Fibroblast of skin of scalp (primary cell): Measurements from ENCODE around the gene LMBR1L.
"Not testable (repeated sequence)": the region's sequence is repeated elsewhere in the genome, so short reads cannot be mapped to it uniquely, and the experiment has no call there.

Experiments
- DNase-seq: peaks from one replicate; pipeline ENCODE4 v3.0.0-alpha.2; 2013

The LMBR1L gene

GRCh38 chr12:49084438-49084837 lies 26.2 kb downstream of the LMBR1L start:
- no peak for DNase-seq

DNA sequence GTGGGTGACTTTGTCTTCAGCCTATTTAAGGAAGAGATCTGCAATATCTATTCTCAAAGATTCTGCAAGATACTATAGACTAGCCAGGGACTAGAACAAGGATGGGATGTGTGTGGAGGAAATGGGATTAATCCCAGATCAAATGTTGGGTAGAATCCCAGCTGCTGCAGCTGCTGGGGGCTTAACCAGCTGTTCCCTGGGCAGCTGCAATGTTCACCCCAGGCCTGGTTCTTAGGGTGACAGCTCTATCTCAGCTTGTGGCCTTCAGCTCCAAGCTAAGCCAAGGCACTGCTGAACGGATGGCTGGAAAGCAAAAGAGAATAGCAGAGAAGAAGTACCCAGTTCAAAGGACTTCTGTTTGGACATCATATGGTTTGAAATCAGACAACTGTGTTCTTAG lies 30.9 kb downstream of the LMBR1L start:
- no peak for DNase-seq

- no peak for DNase-seq
These were observed 39.7 kb downstream of the LMBR1L start for GRCh38 chr12:49070971-49071370.

DNA sequence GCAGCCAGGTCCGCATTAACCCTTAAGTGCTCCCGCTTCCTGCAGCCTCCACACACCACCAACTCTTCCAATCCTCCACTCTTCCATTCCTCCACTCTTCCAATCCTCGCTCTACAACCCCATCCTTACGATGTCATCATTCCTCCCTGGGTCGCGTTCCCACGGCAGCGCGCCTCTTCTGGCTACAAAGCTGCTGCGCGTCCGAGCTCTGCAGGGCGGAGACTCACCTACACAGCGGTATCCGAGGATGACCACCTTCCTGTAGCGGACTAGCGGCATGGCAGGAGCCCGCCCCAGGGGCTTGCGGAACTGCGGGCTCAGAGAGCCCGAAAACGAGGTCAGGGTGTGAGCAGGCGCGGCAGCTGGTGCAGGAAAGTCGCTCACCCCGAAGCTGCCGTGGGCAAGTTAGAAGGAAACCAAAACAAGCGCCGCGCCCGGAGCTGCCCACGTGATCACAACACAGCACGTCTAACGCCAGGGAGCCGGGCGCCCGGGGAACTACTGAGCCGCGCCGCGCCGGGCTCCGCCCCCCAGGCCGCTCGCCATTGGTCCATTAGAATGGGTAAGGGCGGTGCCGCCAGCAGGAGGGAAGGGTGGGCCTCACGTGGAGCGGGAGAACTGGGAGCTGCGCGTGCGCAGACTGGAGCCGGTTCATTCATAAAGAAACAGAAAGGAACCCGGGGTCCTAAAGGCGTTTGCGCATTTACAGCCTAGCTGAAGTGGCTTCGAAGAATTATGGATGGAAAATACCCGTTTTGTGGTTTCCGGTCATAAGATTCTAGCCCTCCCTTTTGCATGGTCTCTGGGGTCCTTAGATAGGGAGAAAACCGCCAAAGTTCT lies 40.9 kb downstream of the LMBR1L start, which contains the start of gene RHEBL1:
Gene RHEBL1 (minus strand): TSS at position 473 of the 840 bp plus-strand sequence. CDS start 194 bp downstream, at position 279.
- peak; percentile 96 for DNase-seq

GRCh38 chr12:49068879-49069506 lies 41.7 kb downstream of the LMBR1L start:
- no peak for DNase-seq

DNA sequence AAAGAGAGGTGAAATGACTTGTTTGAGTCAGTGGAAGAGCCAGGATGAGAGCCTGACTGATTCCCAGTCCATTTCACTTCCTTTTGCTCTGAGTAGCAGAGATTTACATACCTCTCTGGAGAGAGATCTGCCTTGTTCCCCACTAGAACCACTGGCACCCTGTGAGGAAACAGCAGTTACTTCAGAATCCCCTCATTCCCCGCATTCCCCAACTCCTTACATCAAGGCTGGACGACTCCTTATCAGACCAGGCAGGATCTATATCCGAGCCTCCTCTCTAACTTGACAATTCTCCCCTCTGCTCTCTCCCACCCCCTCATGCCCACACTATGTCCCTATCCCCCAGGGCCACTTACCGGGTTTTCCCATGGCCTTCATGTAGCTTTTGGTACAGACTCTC lies 44.5 kb downstream of the LMBR1L start:
- no peak for DNase-seq

- no peak for DNase-seq
These were observed 45.9 kb downstream of the LMBR1L start for GRCh38 chr12:49064767-49065152.

GRCh38 chr12:49061916-49062315 lies 48.7 kb downstream of the LMBR1L start:
- DNase-seq, result not testable (repeated sequence)

GRCh38 chr12:49061157-49061650 lies 49.4 kb downstream of the LMBR1L start:
- no peak for DNase-seq

DNA sequence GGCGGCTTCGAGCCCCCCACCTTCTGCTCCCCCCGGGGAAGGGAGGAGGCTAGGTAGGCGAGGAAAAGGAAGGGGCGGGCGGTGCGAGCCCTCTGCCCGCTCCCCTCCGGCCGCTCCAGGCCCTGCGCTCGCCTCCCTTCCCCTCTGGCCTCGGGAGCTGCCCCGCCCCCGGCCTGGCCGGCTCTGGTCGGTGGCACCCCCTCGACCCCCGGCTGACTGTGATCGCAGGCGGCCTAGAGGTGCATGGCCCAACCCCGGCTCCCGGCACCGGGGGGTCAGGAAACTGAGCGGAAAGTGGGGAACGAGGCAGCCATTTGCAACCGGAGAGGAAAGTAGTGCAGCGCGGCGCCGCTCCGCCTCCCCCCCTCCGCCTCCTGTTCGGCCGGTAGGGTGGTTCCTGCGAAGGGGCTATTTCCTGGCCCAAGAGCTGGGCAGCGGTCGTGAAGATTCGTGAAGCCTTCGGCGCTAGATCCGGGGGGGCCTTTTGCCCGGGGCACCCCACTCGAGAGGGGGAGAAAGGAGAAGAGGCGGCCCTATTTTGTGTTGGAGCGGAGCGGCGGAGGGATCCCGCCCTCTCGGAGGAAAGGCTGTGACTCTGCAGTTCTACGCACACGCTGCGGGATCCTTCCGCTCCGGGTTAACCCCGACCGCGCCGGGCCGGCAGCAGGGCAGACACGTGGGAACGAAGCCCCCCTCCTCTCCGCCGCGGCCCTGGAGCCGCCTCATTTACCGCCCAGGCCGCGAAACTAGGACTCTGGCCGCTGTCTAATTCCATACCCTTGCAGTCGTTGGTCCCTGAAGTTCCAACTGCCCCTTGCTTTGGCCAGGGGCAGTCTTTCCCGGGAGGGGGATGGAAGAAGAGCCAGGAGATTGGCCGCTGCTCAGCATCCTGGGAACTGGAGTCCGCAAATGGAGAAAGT lies 50.1 kb downstream of the LMBR1L start, which contains the start of gene KMT2D:
Gene KMT2D (minus strand): TSS at position 558 of the 920 bp plus-strand sequence. CDS start 5,470 bp downstream, outside the sequence.
- peak; percentile 97 for DNase-seq

DNA sequence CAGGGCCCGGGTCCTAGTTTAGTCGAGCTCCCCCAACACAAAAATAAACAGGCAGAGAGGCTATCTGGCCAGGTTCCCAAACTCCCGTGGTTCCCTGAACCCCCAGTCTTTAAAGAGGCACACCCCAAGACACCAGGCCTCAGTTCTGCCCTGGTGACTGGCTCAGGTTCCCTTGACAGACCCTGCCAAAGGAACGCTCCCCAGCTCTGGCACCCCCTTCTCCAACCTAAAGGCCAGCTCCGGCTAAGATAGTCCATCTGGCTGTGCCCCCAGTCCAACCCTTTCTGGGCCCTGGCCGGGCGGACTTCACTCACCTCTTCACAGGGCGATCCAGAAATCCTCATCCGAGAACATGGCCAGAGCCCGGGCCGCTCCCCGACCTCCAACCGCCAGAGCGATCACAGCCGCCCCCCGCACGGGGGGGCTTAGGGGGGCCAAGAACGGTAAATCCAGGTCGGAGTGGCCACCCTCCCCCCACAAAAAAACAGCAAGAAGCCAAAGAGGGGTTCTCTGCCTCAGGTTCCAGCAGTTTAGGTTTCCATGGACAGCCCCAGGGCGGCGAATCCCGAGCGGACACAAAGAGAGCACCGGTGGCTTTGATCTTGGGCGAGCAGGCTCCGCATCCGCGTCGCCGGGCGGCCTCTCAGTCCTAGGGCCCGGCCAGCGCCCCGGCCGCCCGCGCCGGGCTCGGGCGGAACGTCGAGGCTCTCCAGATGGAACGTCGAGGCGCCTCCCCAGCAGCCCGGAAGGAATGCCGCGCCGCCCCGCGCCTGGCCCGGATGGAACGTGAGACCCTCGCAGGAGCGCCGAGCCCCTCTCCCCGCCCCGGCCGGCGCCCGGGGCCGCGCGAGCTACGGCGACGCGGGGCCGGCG lies 51.1 kb downstream of the LMBR1L start:
- peak; percentile 16 for DNase-seq

- no peak for DNase-seq
These were observed 51.7 kb downstream of the LMBR1L start for GRCh38 chr12:49059045-49059298.

DNA sequence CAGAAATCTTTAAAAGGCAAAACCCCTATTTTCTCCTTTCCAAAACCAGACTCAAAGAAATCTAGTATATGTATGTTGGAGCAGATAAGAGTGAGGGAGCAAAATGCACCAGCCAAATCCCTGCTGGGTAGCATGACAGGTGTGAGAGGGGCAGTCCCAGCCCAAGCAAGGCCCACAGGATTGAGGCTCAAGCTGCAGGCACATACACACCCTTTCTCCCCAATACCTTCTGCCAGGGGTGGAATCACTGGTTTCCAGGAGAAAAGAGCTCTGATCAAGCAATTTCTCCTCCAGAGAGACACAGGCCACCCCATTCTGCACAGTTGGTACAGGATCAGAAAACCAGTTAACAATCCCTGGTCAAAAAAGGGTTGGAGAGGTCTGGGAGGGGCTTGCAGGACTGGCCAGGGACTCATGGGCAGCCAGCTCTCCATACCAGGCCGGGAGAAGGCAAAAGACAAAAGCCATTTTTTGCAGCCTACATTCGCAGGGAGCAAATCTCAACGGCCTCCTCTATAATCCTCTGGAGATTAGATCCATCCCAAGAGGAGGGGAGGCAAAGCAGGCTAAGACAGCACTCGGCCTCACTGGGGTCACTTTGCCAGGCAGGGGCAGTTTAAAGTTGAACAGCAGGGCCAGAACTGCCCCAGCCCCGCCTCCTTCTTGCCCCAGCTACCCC lies 52.1 kb downstream of the LMBR1L start:
- no peak for DNase-seq

DNA sequence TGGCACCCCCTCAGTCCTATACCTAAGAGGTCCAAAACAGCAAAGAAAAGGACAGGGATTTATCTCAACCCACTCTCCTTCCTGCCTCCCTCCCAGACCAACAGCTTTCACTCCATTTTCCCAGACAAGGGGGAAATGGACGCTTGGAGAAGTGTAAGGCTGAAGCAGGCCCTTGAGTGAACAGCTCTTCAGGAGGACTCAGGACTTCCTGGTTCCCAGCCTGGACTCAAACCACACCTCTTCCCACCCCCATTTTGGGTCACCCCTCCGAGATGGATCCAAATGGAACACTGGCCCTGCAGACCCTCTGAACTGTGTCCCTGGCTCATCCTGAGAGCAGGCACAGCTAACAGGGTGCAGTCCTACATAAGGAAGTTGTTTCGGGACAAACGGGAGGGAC lies 52.8 kb downstream of the LMBR1L start:
- DNase-seq, result no peak

DNA sequence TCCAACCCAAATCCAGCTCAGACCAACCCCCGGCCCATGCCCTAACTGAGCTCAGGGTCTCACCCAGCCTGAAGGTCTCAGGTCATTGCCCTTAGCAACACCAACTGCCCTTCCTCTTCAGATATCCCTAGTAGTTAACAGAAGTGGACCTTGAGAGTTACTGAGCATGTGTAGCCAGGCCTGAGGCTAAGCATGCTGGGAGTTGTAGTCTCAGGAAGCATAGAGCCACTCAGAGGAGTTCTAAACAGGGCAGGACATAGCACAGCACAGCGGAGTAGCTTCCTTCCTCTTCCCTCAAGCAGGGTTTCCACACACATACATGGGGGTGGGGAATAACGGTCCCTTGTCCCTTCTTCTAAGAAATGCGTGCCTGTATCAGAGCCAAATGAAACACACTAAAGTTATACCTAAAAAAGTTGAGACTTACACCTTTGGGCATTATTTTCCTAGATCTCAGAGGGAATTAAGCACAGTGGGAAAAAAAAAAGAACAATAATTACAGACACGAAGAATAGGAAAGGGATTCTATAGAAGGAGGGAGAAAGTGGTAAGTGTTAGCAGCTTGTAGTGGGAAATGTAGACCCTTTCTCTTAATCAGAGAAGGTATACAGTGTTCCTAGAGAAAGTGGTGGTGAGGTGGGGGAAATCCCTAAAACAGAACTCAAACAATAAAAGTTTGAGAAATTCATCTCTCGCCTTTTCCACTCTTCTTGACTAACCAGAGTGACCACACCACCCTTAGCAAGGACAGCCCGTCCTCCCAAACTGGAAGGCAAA lies 54.5 kb downstream of the LMBR1L start:
- DNase-seq, result peak; percentile 73

- no peak for DNase-seq
These were observed 55.6 kb downstream of the LMBR1L start for GRCh38 chr12:49055092-49055491.

DNA sequence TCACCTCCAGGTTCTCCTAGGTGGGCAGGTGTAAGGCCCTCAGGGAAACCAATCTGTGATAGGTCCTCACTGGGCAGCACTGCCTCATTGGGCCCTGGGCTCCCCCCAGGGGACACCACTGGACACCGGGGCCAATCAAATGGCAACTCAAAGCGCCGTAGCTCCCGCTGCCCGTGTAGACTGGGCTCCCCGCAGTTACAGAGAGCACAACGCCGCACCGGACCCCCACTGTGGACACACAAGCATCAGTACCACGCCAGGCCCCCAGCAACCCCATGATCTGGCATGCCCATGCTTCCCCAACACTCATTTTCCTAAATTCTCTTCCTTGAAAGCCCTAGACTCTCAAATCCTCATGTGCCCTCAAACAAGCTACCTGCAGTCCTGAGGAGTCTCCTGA lies 56.1 kb downstream of the LMBR1L start:
- DNase-seq, result no peak

DNA sequence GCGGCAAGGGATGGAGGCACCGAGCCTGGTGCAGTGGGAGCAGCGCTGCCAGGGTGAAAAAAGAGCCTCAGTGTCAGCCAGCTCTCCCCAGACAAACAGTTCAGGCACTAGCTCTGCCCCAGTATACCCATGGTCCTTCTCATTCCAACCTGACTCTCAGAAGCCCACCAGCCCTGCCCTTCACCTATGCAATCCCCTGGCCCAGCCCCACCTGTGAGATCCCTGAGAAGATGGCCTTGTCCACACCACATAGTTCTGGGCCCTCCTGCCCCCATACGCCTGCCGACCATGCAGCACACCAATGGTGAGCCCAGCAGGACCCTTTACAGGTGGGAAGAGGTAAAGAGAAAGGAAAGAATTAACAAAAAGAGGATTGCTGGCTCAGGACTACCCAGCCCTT lies 56.6 kb downstream of the LMBR1L start:
- no peak for DNase-seq

DNA sequence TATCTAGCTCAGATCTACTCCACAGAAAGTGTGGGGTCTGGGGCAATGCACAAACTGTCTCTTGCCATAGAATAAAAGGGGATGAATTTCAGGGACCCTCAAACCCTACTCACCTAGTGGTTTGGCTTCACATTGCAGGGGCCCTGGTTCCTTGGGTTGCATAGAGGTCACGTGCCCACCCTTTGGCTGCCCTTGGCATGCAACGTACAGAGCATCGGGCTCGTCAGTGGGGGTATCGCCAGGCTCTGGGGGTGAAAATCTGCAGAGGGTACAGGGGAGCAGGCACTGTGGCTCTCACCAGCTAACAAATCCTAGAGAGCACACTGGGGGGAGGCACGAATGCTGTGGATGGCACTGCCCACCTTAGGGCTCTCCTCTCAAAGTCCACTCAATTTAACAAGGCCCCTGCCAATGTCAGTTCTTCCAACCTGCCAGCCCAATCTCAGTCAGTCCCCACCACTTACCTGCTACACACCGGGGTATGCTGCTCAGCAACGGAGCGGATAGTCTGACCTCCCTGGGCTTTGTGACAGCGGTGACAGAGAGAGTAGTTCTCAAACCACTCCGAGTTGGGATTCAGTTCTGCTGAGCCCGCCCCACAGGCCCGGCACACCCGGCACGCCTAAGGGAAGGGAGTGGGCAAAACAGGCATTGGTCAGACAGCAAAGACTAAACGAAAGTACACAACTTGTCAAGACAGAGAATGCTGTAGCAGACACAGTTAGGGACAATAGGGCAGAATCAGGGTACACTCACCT lies 58.0 kb downstream of the LMBR1L start:
- DNase-seq, result no peak
